Endothelial cell (in vitro differentiated cells): ENCODE results near the gene GABRE. TPM values are rescaled to one million over a fixed set of nuclear protein-coding genes. Genes with fewer than 3 reads are reported as not detected.

Experiments
- DNase-seq: peaks from one replicate; pipeline ENCODE4 v3.0.0; 2021; ENCODE audit warnings: low spot score
- H3K27ac Mint-ChIP-seq: one replicate; pipeline ENCODE4 v1.8.0; 2021; ENCODE audit warnings: mixed read lengths, inconsistent platforms; ENCODE audit not compliant: unreplicated experiment
- H3K27me3 Mint-ChIP-seq: one replicate; pipeline ENCODE4 v1.8.0; 2021; ENCODE audit warnings: mild to moderate bottlenecking, moderate library complexity, mixed read lengths, inconsistent platforms; ENCODE audit not compliant: unreplicated experiment
- H3K36me3 Mint-ChIP-seq: one replicate; pipeline ENCODE4 v1.8.0; 2021; ENCODE audit warnings: mild to moderate bottlenecking, low read depth, mixed read lengths, inconsistent platforms; ENCODE audit not compliant: unreplicated experiment
- H3K4me1 Mint-ChIP-seq: one replicate; pipeline ENCODE4 v1.8.0; 2021; ENCODE audit warnings: mild to moderate bottlenecking, mixed read lengths, inconsistent platforms; ENCODE audit not compliant: unreplicated experiment
- H3K4me3 Mint-ChIP-seq: one replicate; pipeline ENCODE4 v1.8.0; 2021; ENCODE audit warnings: mild to moderate bottlenecking, mixed read lengths, inconsistent platforms; ENCODE audit not compliant: unreplicated experiment
- H3K9me3 Mint-ChIP-seq: one replicate; pipeline ENCODE4 v1.8.0; 2021; ENCODE audit warnings: mixed read lengths, inconsistent platforms; ENCODE audit not compliant: unreplicated experiment
- CTCF ChIP-seq: fragments of 200-600 bp; sonication (generic); IDR thresholded peaks from one replicate; pipeline ENCODE4 v1.5.0; 2021; ENCODE audit warnings: antibody characterized with exemption; ENCODE audit not compliant: unreplicated experiment
- total RNA-seq: library from RNA; stranded (reverse); fragmentation: NEBNext Ultra II Directional; extraction: Animal tissue kit (Norgen Biotek cat#: 25700); gene quantifications from one replicate; pipeline ENCODE4 v1.2.1, GENCODE V29; 2021; ENCODE audit not compliant: unreplicated experiment

GABRE gene
- total RNA-seq, 1 donor from 2014 or later = 2.0 TPM

GRCh38 chrX:151996347-151996746 is 21.9 kb upstream of the GABRE start:
- no peak for DNase-seq
- no peaks in the 10 kb centered on the region for H3K9me3 Mint-ChIP-seq
- no peak overlapping the region for H3K27ac Mint-ChIP-seq
- H3K36me3 Mint-ChIP-seq = no peaks in the 10 kb centered on the region
- TF ChIP-seq CTCF = no peak
- H3K27me3 Mint-ChIP-seq = peaks cover 1% of the 10 kb centered on the region
- H3K4me1 Mint-ChIP-seq = no peaks in the 10 kb centered on the region
- H3K4me3 Mint-ChIP-seq = no peak overlapping the region

- Mint-ChIP-seq H3K4me3 (no peak overlapping the region), H3K27me3 (peaks cover 1% of the 10 kb centered on the region), H3K9me3 (no peaks in the 10 kb centered on the region), H3K36me3 (no peaks in the 10 kb centered on the region), H3K4me1 (no peaks in the 10 kb centered on the region), H3K27ac (no peak overlapping the region)
- TF ChIP-seq CTCF = no peak
- DNase-seq = no peak
These were observed 20.0 kb upstream of the GABRE start for GRCh38 chrX:151994476-151994875.

GRCh38 chrX:151988706-151989299 is 14.3 kb upstream of the GABRE start:
- no peak for DNase-seq
- H3K27me3 Mint-ChIP-seq = no peaks in the 10 kb centered on the region
- H3K4me1 Mint-ChIP-seq = peaks cover 13% of the 10 kb centered on the region
- no peak overlapping the region for H3K27ac Mint-ChIP-seq
- H3K36me3 Mint-ChIP-seq = no peaks in the 10 kb centered on the region
- no peak for TF ChIP-seq CTCF
- no peak overlapping the region for H3K4me3 Mint-ChIP-seq
- no peaks in the 10 kb centered on the region for H3K9me3 Mint-ChIP-seq

GRCh38 chrX:151987108-151987507 is 12.6 kb upstream of the GABRE start:
- Mint-ChIP-seq H3K9me3 (no peaks in the 10 kb centered on the region), H3K4me3 (no peak overlapping the region), H3K36me3 (no peaks in the 10 kb centered on the region), H3K4me1 (peaks cover 13% of the 10 kb centered on the region), H3K27ac (no peak overlapping the region), H3K27me3 (no peaks in the 10 kb centered on the region)
- DNase-seq = no peak
- no peak for TF ChIP-seq CTCF

- Mint-ChIP-seq H3K36me3 (no peaks in the 10 kb centered on the region), H3K4me1 (peaks cover 13% of the 10 kb centered on the region), H3K4me3 (no peak overlapping the region), H3K27ac (no peak overlapping the region), H3K27me3 (no peaks in the 10 kb centered on the region), H3K9me3 (no peaks in the 10 kb centered on the region)
- TF ChIP-seq CTCF = no peak
- no peak for DNase-seq
These were observed 11.5 kb upstream of the GABRE start for GRCh38 chrX:151985955-151986354.
